ENCODE results near the gene FIBCD1.
"Not testable (repeated sequence)": the region's sequence is repeated elsewhere in the genome, so short reads cannot be mapped to it uniquely, and the experiment has no call there.

The FIBCD1 gene

DNA sequence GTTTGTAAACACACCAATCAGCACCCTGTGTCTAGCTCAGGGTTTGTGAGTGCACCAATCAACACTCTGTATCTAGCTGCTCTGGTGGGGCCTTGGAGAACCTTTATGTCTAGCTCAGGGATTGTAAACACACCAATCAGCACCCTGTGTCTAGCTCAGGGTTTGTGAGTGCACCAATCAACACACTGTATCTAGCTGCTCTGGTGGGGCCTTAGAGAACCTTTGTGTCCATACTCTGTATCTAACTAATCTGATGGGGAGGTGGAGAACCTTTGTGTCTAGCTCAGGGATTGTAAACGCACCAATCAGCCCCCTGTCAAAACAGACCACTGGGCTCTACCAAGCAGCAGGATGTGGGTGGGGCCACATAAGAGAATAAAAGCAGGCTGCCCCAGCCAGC, 28.4 kb downstream of the FIBCD1 start:
- in situ Hi-C loops (cut with MboI; ENCODE audit: low sequenced_read_pairs) = not testable (repeated sequence)

DNA sequence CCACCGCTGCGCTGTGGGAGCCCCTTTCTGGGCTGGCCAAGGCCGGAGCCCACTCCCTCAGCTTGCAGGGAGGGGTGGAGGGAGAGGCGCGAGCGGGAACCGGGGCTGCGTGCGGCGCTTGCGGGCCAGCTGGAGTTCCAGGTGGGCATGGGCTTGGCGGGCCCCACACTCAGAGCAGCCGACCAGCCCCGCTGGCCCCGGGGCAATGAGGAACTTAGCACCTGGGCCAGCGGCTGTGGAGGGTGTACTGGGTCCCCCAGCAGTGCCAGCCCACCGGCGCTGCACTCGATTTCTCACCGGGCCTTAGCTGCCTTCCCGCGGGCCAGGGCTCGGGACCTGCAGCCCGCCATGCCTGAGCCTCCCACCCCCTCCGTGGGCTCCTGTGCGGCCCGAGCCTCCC, 29.0 kb downstream of the FIBCD1 start:
- in situ Hi-C loops (cut with MboI; ENCODE audit: low sequenced_read_pairs) = not testable (repeated sequence)

DNA sequence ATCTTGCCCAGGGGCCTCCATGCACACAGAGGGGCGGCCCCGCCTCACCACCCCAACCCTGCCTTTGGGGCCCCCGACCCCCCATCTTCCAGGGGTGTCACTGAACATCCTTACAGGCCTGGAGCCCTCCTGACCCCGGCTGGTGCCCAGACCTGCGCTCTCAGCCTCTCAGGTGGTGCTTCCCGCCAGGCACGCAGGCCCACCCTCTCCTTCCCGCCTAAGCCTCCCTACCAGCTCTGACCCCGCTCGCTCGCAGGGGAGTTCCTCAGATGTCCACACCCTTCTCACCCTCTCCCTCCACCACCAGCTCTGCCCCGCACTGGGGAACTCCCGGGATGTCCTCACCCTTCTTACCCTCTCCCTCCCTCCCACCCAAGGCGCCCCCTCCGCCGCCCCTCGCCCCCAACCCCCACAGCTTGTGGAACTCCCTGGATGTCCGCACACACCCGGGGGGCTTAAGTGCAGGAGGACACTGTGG, 30.1 kb downstream of the FIBCD1 start:
- in situ Hi-C loops (cut with MboI; ENCODE audit: low sequenced_read_pairs) = no loop called here

DNA sequence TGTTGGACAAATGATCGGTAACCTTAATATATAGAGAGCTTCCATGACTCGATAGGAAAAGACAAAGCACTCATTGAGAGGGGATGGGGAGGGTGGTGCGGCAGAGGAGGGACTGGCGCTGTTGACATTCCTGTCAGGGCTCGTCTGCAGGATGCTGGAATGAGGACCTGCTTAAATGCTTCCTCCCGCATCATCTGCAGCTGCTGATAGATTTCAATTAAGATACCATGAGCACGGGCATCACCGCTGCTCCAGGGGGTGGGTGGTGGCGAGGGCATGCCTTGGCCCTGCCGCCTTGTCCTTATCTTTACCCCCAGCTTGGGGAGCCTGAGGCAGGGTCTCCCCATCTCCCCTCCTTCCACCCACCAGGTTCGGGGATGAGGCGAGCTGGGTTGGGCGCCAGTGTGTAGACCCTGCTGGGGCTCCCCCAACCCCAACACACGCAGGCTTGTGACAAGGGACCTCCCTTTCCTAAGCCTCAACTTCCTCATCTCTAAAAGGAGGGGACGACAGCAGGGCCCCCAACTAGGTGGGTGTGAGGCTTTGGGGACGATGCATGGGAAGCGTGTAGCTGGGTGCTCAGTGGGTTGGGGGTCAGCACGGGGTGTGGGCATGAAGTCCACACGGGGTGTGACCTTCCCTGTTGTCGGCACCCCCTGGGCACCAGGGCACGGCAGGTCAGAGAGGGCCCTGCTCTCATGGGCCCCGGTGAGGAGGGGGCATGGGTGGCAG, 30.7 kb downstream of the FIBCD1 start:
- in situ Hi-C loops (cut with MboI; ENCODE audit: low sequenced_read_pairs) = no loop called here

DNA sequence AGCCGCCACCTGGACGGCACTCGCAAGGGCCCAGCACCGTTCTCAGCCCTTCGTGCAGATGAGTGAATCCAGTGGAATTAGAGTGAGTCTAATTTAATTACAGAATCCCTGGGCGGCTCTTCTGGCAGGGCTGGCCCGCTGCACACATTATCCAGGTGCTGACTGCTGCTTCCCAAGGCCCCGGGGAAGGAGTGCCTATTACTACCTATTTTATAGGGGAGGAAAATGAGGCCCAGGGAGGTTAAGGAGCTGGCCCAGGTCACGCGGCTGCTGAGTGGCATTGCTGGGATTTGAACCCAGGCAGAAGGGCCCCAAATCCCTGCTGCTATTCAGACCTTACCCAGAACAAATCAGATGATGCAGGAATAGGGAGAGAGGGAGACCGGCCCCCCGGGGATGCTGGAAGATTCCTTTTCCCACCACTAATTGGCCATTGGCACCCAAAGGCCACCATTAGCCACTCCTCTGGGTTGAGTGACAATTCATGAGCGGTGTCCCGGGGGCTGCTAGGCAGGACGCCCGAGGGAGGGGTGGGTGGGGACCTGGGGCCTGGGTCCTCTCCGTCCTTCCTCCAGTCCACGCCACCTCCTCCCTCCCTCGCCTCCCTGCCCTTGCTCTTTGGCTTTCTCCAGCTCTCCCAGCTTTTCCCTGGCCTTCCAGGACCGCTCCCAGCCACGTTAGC, 32.2 kb downstream of the FIBCD1 start:
- in situ Hi-C loops (cut with MboI; ENCODE audit: low sequenced_read_pairs) = no loop called here

DNA sequence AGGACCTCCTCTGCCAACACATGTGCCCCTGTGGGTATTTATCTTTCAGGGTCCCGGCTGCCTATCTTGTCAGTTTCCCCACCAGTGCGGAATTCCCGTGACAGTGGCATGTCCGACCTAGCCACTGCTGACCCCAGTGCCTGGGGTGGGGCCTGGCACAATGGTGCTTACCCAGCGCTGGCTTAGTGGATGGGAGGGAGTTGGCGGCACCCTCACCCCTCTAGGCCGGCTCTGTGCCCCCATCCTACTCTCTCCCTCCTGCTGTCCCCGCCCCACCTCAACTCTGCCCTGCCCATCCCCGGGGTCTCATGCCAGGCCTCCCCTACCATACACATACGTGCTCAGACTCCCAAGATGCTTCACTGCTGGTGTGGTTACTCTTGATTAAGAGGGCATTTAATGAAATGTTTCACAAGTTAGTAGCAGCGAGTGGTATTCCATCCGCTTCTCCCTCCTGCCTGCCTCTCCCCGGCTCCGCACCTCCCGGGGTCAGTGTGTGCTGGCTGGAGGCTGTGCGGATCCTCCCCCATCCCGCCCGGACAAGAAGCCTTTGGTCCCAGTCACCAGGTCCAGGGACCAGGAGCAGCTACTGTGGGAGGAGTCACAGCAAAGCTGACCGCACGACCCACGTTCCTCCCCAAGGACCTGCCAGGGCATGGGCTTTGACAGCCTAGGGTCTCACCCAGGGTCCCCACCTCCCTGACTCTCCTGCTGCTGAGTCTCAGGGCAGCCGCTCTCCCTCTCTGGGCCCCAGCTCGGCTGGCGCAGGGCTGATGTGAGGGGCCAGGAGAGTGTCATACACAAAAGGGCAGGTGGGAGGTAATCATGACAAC, 32.9 kb downstream of the FIBCD1 start:
- in situ Hi-C loops (cut with MboI; ENCODE audit: low sequenced_read_pairs) = no loop called here

DNA sequence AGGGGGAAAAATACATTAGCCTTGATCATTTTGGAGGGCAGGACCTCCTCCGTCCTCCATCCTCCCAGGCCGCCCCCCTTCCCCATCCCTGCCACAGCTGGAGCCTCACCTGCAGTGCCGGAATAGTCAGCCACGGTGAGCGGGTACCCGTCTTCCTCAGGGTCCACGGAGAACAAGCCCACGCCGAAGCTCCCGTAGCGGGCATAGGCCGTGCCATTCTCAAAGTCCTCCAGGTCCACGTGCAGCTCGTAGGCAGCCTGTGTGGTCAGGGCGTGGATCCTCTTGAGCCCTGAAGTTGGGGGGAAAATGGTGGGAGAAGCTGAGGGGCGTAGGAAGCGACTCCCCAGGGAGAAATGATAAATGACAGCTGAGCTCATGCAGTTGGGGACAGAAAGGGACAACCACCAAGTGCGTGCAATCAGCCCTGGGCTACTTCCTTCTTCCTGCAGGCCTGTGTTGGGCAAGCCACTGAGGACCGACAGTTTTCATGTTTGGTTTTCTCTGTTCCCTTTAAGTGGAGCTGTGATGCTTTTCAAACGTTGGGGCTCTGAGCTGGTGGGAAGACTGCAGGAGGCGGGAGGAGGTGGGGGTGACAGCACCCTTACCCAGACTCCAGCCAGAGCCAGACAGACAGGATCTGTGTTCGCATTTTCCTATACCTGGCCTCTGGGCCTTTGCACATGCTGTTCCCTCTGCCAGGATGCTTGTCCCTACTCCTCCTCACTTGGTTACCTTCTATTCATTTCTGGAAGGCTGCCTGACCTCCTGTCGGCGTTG, 33.7 kb downstream of the FIBCD1 start:
- in situ Hi-C loops (cut with MboI; ENCODE audit: low sequenced_read_pairs) = no loop called here

DNA sequence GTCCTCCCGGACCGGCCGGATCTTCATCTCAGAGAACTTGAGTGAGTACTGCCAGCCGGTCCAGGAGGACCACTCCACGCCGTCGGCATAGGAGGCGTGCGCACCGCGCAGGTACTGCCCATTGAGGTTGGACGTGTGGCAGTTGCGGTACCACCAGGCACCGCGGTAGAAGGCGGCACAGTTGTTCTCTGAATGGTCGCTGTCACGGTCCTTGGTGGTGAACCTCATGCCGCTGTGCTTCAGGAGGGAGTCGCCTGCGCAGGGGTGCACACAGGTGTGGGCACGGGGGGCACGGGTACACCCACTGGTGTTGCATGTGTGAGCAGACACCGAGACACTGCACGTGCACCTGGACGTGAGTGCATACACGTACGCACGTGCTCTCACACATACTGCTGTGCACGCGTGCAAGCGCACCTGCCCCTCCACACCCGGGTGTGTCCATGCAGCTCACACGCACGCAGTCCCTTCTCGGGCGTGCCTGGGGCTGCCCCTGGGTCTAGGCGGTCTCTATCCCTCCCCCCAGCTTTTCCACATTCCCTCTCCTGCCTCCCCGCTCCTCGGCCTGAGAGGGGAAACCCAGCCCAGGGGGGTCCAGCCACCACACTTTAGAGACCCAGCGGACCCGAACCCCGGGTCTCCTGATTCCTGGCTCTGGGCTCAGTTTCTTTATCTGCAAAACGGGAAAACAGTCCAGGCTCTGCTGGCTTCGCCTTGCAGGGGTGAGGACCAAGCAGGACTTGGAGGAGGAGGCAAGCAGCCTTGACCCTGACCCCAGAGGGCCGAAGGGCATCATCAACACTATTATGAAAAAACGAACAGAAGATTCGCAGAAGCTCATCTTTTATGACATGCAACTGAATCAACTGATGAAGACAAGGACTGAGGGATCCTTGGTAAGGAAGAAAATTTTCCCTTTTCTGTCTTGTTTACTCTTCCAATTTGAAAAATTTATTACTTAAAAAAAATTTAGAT, 34.7 kb downstream of the FIBCD1 start:
- in situ Hi-C loops (cut with MboI; ENCODE audit: low sequenced_read_pairs) = no loop called here

DNA sequence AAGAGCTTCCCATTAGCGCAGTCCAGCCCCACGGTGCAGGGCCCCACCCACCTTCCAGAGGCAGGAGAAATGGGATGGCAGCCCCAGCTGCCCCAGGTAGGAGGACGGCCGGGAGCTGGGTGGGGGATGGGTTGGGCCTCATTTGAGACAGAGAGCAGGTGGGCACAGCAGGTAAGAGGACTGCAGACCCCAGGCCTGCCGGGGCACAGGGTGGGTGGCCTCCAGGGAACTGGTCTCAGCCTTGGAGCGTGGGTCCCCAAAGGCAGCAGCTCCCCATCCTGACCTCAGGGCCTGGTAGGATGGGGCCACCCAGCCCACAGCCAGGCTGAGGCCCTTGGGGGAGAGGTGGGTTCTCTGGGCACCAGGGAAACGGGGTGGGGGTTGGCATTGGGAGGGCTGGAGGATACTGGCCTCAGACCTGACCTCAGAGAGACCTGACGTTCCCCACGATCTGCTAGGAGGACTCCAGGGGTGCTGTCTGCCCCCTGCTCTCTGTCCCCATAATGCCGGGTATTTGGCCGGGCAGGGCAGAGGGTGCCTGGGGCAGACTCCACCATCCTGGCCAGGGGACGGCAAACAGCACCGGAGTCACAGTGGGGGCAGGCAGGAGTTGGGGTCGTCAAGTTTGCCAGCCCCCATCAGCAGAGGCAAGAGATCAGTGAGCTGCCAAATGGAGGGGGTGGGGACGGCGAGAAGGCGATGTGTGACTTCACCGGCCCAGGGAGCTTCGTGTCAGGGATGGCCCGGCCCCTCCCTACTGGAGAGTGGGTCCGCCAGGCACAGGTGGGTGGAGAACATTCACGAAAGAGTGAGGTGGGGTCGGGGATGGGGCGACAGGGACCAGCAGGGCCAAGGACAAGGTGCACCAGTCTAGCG, 35.6 kb downstream of the FIBCD1 start:
- in situ Hi-C loops (cut with MboI; ENCODE audit: low sequenced_read_pairs) = no loop called here

DNA sequence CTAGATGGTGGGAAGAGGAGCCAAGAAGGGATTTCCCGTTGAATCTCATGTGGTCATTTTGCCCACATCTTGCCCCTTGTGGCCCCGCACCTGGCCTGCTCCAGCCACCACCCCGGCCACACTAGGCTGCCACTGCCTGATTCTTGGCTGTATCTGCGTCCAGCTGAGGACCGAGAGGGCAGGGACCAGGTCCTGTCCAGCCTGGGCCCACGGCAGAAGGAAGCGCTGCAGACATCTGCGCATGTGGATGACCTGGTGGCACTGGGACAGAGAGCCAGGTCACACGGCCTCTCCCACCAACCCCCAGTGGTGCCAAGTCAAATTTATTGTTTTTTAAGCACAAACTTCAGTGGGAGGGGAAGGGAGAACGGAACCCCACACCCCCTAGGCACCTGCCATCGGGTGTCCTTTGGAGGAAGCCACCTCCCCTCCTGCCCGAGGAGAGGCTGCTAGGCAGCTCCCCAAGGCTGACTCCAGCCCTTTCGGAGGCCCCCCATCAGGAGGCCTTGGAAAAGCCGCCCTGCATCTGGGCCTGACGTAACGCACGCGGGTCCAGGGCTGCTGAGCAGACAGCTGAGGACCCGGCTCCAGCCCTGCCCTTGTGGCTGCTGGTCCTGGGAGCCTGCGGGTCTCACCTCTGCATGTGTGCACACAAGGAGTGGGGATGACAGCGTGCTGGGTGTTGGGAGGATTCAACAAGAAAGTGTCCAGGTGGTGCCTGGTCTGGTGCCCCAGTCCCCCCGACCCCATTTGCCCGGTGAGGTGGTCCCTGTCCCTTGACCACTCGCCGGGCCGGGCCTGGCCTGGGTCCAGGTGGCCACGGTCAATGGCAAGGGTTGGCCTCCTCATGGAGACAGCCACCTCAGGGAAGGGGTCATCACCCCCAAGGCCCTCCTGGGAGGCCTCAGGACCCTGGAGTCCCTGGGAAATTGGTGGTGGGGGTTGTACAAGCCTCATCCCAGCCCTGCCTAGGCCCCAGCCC, 36.6 kb downstream of the FIBCD1 start:
- in situ Hi-C loops (cut with MboI; ENCODE audit: low sequenced_read_pairs) = no loop called here

DNA sequence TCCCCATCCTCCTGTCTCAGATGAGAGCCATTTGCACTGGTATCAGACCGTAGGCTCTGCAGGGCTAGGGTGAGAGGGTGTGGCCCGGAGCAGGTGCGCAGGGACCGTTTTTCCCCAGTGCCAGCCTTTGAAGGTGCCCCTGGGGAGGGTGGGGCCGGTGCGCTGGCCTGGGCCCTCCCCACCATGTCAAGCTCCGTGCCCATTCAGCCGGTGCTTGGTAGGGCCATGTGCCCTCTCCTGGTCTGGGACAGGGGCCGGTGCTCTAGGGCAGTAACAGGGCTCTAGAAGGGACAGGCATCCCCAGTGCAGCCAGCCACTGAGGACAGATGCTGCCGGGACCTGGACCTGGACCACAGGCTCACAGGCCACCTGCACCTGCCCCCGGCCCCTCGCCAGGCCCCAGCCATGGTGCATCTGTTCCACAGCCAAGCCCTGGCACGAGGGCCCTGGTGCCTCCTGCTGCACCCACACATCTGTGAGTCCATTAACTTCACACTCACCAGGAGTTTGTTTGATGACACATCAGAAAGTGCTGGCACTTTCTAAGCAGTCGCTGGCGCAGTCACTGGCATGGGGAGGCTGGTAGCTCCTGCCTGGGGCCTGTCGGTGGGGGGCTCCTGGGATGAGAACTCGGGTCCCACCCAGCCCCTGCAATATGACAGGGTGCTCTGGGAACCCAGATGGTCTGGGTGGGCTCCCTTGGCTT, 37.4 kb downstream of the FIBCD1 start:
- in situ Hi-C loops (cut with MboI; ENCODE audit: low sequenced_read_pairs) = no loop called here

DNA sequence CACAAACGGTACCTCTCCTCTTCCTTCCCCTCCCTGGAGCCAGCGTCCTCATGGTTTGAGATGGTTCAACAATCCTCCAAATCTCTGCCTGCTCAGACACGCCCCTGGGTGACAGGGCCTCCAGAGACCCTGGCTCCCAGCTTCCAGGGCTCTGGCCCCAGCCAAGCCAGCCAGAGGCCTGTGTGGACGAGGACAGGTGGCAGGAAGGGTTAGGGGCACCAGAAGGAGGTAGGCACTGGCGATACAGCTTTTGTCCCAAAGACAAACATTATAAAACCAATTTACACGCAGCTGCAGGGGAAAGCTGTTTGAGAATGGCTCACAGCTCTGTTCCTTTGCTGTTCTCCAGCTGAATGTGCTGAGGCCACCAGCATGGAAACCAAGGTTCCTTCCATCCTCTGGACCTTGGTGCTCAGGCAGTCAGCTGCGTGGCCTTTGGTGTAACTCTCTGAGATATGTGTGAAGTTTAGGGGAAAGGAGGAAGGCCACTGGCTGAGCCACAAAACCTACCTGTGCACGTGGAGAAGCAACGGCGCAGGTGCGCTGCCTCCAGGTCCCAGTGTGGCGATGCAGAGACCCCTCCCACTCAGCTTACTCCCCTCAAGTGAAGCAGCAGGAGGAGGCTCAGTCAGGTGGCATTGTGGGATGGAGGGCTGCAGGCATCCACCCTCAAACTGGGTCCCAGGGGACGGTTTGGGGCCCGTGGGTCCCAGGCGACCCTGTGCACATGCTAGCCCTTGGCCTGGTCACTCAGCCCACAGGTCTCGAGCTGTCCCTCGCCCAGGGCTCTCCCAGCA, 38.1 kb downstream of the FIBCD1 start:
- in situ Hi-C loops (cut with MboI; ENCODE audit: low sequenced_read_pairs) = no loop called here

DNA sequence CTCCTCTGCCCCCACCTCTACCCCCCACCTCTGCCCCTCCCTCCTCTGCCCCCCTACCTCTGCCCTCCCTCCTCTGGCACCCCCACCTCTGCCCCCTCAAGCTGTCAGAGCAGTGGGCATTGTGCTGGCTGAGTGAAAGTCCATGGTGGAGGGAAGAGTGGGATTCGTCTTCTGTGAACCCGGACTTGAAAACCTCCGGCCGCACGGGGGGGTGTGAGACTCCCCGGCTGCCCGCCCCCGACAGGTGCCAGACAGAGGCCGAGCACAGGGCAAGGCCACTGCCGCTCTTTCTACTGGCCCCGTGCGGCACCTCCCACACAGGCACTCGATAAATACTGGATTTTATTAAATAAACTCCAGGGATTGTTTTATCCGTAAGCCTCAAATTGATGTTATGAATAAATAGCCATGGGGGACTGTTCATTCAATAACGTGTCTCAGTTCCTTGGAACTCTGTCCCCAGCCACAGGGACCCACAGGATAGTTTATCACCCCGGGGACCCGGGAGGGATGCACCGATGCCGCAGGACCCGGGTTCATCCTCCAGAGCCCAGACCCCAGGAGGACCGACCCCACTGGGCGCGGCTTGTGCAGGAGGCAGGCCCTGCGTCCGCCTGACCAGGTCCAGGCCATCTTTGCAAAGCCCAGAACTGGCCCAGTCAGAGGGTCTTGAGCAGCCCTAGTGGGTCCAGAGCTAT, 39.8 kb downstream of the FIBCD1 start:
- in situ Hi-C loops (cut with MboI; ENCODE audit: low sequenced_read_pairs) = no loop called here

DNA sequence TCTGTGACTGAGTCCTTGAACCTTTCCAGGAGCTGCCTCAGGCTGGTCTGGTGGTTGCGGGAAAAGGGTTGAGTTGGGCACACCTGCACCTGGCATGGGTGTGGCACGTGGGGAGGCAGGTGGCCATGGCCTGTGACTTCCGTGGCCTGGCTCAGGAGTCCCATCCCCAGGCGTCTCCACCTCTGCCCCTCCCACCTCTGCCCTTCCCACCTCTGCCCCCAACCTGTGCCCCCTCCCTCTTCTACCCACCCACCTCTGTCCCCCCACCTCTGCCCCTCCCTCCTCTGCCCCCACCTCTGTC, 40.5 kb downstream of the FIBCD1 start:
- in situ Hi-C loops (cut with MboI; ENCODE audit: low sequenced_read_pairs) = no loop called here

DNA sequence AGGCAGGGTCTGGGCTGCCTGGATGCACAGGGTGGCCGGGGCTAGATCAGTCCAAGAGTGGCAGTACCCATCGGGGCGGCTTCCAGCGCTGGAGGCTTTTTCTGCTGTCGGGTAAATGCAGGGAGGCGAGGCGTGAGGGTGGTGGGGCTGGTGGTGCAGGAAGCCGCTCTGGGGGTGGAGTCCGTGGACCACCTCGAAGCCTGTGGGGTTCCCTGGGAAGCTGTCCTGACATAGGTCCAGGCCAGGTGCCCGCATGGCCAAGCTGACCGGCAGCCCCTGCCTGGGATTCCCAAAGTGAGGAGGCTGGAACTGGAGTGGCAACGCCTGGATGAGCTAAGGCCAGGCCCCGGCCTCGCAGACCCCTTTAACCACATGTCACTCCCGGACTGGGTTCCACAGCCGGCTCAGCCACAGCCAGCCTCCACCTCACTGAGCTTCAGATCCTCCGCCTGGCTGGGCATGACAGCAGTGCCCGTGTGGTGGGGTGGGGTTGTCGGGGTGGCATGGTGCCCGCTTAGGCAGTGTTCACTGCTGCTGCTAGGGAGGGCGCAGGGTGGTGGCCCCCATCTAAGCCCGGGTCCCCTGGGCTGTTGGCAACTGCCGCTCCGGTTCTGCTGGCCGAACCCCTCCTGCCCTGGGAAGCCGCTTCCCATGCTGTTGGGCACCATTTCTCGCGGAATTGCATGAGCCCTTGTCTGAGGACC, 41.0 kb downstream of the FIBCD1 start:
- in situ Hi-C loops (cut with MboI; ENCODE audit: low sequenced_read_pairs) = no loop called here

Data from HL-60/S4 treated with phorbol 12-myristate 13-acetate at 8.2 ng/mL for 4 days and 3 days (cell line).